ENCODE data around the gene RNF26. TPM values are rescaled to one million over a fixed set of nuclear protein-coding genes. Genes with fewer than 3 reads are reported as not detected.
A peak's percentile ranks its signal among the peaks of the same experiment; 100 is the strongest.

RNF26 gene
- total RNA-seq, 1 donor from 2014 or later: 0.72 TPM

DNA sequence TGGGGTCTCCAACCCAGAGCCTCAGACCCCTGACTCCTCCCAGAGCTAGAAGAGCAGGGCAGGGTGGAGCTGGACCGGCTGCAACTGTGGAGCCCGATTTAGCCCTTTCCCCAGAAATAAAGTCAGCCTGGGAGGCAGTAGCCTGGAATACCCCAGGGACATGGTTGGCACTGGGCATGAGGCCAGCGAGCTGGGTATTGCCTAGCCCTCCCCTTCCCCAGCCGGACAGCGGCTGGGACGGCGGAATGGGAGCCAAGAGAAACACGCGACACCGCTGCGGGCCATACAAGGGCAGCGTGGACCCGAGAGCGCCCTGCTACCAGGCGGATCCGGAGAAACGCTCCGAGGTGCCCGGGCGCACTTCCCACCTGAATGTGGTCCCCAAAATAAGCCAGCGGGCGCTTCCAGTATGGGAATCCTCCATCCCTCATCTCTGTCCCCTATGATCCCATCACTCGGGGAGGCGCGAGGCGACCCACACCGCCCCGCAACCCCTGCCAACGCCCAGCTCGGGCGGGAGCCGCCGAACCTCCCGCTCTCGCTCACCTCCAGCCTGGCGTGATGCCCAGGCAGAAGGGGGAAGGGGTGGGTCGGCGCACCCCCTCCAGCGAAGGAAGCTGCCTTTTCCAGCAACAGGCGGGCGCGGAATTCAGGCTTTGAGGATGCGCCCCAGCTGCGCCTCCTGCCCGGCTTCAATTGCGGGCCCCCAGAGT is 18.2 kb upstream of the RNF26 start:
- peak; percentile 51 for DNase-seq (ENCODE audit: low spot score)

- DNase-seq (ENCODE audit: low spot score): peak; percentile 50
Measured at GRCh38 chr11:119316729-119317591, 17.4 kb upstream of the RNF26 start, which contains the start of gene MCAM. TSS of gene MCAM (minus strand) at chr11:119317130. CDS start at chr11:119317101, 29 bp downstream.

DNA sequence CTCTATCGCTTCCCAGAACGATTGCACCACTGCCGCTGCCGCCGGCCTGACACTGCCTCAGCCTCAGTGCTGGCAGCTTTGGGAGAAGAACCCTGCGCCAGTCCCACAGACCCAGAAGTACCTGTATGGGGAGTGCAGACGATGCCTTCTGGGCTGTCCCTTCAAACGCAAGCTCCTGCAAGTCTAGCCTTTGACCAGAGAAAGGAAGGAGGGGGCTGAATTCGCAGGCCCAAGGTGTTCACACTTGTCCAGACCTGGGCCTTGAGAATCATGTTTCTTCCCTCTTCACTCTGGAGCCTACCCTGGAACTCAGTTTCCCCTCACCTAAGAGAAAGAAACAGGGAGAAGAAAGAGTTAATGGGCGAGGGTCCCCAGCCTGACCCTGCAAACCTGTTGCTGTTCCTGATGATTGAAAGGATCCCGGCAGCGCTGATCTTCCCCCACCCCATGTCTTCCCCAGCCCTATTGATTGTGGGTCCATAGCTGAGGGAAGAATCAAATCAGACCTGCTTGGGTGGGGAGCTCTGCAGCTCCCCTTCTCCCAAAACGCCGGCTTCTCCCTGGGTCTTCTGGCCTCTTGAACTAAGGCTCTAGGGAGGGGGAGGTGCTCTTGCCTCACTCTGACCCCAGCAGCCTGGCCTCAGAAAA is 16.6 kb upstream of the RNF26 start:
- DNase-seq (ENCODE audit: low spot score): no peak

- peak; percentile 65 for DNase-seq (ENCODE audit: low spot score)
Measured at GRCh38 chr11:119318240-119319135, 15.8 kb upstream of the RNF26 start.

GRCh38 chr11:119319136-119319699 is 15.1 kb upstream of the RNF26 start:
- no peak for DNase-seq (ENCODE audit: low spot score)

DNA sequence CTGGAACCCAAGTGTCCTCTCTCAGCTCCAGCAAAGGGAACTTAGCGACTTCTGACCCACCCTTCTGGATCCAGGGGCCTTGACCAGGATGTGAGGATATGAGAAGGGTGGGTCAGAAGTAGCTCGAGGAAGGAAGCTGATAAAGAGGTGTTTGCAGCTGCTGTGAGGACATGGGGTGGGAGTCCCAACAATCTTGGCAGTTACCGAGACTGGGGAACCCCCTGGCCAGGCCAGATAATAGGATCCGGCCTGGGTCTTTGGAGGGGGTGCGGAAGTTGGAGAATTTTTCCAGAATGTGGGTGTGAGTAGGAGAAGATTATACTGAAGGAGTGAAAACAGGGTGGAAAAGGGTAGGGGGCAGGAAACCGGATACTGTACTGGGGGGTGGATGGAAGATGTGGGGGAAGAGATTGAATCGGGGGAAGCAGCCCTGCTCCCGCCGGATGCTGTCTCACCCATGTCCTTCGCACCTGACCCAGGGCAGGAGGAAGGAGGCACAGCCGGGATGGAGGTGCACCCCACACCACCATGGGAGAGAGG is 14.6 kb upstream of the RNF26 start:
- DNase-seq (ENCODE audit: low spot score): peak; percentile 35

DNA sequence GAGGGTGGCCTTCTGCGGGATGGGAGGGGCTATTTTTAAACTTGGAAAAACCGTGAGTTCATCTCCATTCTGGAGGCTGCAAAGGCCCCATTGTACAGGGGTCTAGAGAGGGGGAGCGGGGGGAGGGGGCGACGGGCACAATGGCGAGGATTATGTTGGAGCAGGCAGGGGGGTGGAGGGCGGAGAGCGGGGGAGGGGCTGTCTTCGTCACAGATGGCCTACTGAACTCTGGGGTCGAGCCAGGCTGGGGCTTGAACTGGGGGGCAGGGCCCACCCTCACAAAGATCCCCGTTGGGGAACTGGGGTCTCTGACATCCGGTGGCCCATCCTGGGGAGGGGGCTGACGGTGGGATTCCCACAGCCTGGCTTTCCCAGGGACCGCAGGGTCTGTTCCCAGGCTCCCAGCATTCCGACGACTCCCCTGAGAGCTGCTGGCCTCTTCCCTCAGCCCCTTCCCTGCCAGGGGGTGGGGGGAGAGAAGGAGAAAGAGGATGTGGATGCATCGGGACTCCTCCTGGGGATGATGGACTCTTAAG is 14.0 kb upstream of the RNF26 start:
- DNase-seq (ENCODE audit: low spot score): peak; percentile 72

DNA sequence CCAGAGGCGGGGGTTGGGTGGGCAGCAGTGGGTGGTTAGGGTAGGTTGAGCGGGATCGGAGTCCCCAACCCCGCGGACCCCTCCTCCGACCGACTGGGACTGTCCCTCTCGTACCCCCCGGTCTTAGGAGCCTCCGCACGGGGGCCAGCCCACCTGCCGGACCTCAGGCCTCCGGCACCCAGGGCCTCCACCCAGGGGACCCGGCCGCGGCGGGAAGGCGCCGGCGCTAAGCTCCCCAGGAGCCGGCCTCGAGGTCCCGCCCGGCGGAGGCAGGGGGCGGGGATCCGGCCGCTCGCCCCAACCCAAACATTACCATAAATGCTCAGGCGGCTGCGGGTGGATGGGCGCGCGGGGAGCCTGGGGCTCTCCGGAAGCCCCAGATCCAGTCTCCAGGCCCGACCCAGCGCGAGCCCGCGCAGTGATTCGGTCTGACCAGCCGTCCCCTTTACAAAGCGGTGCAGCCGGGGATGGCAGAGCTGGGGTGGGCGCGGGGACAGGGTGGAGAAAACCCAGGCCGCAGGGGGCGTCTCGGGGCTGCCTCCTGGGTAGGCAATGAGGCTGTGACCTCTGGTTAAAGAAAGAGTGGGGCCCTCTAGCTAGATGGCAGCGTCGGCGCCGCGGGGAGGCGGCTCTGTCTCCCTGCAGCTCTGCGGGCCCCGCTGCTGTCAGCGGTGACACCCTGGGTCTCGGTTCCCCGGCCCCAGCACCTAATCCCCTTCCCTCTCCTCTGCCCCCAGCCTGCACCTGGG is 13.4 kb upstream of the RNF26 start:
- peak; percentile 83 for DNase-seq (ENCODE audit: low spot score)

DNA sequence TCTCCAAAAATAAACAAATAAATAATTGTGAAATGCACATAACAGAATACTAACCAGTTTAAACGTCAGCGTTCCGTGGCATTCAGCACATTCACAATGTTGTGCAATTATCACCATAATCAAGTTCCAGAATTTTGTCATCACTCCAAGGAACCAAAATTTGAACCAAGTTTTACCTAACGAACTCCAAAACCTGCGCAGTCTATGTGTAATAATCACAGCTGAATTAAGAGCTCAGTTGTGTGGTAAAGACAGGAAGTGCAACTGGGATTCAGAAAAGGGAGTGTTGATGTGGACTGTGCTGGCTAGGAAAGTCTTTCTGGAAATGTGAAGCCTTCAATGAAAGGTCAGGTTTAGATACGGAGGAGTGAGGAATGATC is 12.0 kb upstream of the RNF26 start:
- no peak for DNase-seq (ENCODE audit: low spot score)

GRCh38 chr11:119322921-119323531 is 11.3 kb upstream of the RNF26 start:
- DNase-seq (ENCODE audit: low spot score): no peak

- peak; percentile 82 for DNase-seq (ENCODE audit: low spot score)
Measured at GRCh38 chr11:119323532-119324033, 10.7 kb upstream of the RNF26 start.

DNA sequence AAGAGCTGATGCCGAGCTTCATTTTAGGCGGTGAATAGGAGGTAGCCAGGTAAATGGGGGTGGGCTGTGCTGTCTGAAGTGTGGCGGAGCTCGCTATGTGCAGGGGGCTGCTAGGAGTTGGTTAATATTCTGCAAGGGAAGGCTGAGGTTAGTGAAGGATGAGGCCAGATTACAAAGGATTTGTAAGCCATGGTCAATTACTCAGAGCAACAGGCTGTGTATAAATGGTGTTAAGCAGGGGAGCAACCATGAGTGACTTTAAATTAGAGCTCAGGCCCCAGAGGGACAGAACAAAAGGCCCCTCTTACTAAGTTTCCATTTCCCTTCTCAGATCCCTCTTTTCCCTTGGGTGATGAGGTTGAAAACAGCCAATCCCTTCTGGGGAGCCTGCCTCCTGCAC is 10.1 kb upstream of the RNF26 start:
- no peak for DNase-seq (ENCODE audit: low spot score)

GRCh38 chr11:119329320-119329719 is 5.0 kb upstream of the RNF26 start:
- no peak for DNase-seq (ENCODE audit: low spot score)

DNA sequence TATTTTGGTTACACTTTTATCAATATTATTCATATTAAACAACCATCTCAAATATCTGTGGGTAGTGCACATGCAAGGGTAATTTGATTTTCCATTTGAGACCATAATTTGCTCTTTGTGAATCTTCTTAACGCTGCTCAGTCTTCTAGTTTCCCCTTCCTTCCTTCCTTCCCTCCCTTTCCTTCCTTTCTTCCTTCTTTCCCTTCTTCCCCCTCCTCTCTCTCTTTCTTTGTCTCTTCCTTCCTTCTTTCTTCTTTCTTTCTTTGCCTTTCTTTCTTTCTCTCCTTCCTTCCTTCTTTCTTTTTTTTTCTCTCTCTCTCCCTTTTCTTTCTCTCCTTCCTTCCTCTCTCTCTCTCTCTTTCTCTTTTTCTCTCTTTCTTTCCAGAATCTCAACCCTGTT is 4.1 kb upstream of the RNF26 start:
- DNase-seq (ENCODE audit: low spot score): no peak

DNA sequence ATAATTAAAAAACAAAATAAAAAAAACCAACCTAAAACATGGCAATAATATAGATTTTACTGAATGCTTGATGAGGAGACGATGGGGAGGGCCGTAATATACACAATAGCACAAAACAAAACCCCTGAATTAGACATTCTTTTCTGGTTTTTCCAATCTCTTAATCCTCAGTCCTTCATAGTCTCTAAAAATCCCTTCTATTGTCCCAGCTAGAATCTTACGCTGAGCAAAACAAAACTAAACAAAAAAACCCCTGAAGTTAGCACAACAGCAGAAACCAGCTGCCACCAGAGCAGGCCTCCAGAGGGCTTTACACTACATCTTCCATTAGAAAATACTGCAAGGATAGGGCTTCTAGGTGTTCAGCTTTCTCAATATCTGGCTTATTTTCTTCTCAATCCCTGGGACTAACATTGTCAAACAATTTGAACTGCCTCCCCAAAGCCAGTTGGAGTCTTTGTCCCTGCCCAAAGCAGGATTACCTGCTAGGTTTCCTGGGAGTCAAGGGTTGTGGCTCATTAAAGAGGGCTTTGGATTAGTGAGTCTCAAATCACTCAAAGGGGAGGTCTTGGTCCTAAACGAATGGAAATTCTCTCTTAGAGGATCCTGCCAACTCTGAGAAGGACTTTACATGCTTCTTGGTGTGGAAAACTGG is 2.1 kb upstream of the RNF26 start:
- no peak for DNase-seq (ENCODE audit: low spot score)

DNA sequence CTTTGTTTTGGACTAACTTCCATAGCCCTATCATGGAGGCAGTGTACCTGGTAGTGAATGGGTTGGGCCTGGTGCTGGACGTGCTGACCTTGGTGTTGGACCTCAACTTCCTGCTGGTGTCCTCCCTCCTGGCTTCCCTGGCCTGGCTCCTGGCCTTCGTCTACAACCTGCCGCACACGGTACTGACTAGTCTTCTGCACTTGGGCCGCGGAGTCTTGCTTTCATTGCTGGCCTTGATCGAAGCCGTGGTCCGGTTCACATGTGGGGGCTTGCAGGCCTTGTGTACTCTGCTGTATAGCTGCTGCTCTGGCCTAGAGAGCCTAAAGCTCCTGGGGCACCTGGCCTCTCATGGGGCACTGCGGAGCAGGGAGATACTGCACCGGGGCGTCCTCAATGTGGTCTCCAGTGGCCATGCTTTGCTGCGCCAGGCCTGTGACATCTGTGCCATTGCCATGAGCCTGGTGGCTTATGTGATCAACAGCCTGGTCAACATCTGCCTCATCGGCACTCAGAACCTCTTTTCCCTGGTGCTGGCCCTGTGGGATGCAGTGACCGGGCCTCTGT is 846 bp downstream of the RNF26 start:
- no peak for DNase-seq (ENCODE audit: low spot score)

DNA sequence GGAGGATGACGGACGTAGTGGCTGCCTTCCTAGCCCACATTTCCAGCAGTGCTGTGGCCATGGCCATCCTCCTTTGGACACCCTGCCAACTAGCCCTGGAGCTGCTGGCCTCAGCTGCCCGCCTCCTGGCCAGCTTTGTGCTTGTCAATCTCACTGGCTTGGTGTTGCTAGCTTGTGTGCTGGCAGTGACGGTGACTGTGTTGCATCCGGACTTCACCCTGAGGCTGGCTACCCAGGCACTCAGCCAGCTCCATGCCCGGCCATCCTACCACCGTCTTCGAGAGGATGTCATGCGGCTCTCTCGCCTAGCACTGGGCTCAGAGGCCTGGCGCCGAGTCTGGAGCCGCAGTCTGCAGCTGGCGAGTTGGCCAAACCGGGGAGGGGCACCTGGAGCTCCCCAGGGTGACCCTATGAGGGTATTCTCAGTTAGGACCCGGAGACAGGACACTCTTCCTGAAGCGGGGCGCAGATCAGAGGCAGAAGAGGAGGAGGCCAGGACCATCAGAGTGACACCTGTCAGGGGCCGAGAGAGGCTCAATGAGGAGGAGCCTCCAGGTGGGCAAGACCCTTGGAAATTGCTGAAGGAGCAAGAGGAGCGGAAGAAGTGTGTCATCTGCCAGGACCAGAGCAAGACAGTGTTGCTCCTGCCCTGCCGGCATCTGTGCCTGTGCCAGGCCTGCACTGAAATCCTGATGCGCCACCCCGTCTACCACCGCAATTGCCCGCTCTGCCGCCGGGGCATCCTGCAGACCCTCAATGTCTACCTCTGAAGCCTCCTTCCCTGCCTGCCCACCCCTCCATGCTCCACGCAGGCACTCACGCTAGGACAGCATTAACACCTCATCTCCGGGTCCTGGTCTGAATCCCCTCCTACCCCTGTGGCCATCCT is 1.6 kb downstream of the RNF26 start:
- no peak for DNase-seq (ENCODE audit: low spot score)

Data from umbilical cord (tissue), 2 donors.